Parathyroid adenoma (tissue), 2 donors: Measurements from ENCODE around the gene SYNJ1.
"Not testable (repeated sequence)": the region's sequence is repeated elsewhere in the genome, so short reads cannot be mapped to it uniquely, and the experiment has no call there.

Source experiments
- H2AFZ ChIP-seq: fragments of 300-600 bp; sonication (generic); one replicate; pipeline ENCODE4 v1.7.0; 2017; ENCODE audit warnings: antibody characterized with exemption, mild to moderate bottlenecking
- H3K27ac ChIP-seq: fragments of 300-600 bp; sonication (generic); one replicate; pipeline ENCODE4 v1.7.0; 2017
- H3K27me3 ChIP-seq: fragments of 300-600 bp; sonication (generic); one replicate; pipeline ENCODE4 v1.7.0; 2017; ENCODE audit warnings: low read length; ENCODE audit not compliant: control insufficient read depth, insufficient read depth
- H3K36me3 ChIP-seq: fragments of 300-600 bp; sonication (generic); one replicate; pipeline ENCODE4 v1.7.0; 2017; ENCODE audit warnings: low read length; ENCODE audit not compliant: control insufficient read depth, insufficient read depth
- H3K4me1 ChIP-seq: fragments of 300-600 bp; sonication (generic); one replicate; pipeline ENCODE4 v1.7.0; 2017; ENCODE audit warnings: control low read depth
- H3K4me2 ChIP-seq: fragments of 300-600 bp; sonication (generic); one replicate; pipeline ENCODE4 v1.7.0; 2017; ENCODE audit warnings: low read length
- H3K4me3 ChIP-seq: fragments of 300-600 bp; sonication (generic); one replicate; pipeline ENCODE4 v1.7.0; 2017; ENCODE audit warnings: low read depth, low read length
- H3K79me2 ChIP-seq: fragments of 300-600 bp; sonication (generic); one replicate; pipeline ENCODE4 v1.7.0; 2017; ENCODE audit warnings: control low read depth
- H3K9ac ChIP-seq: fragments of 300-600 bp; sonication (generic); one replicate; pipeline ENCODE4 v1.7.0; 2017; ENCODE audit warnings: mild to moderate bottlenecking
- H3K9me3 ChIP-seq: fragments of 300-600 bp; sonication (generic); one replicate; pipeline ENCODE4 v1.7.0; 2017; ENCODE audit warnings: low read length; ENCODE audit not compliant: control insufficient read depth
- CTCF ChIP-seq: fragments of 300-600 bp; sonication (generic); IDR thresholded peaks from one replicate; pipeline ENCODE4 v1.7.0; 2017; ENCODE audit warnings: antibody characterized with exemption, mild to moderate bottlenecking
- donor health status: primary hyperparathyroidism.

The SYNJ1 gene

GRCh38 chr21:32698286-32698685 lies 29.5 kb downstream of the SYNJ1 start:
- H3K4me1 ChIP-seq, result no peaks in the 10 kb centered on the region
- no peaks in the 10 kb centered on the region for H3K79me2 ChIP-seq
- H3K9me3 ChIP-seq, result no peaks in the 10 kb centered on the region
- H3K9ac ChIP-seq, result no peak overlapping the region
- H3K4me3 ChIP-seq, result no peak overlapping the region
- H3K36me3 ChIP-seq, result no peaks in the 10 kb centered on the region
- H2AFZ ChIP-seq, result no peak overlapping the region
- H3K4me2 ChIP-seq, result no peak overlapping the region
- TF ChIP-seq CTCF, result no peak
- no peaks in the 10 kb centered on the region for H3K27me3 ChIP-seq
- no peak overlapping the region for H3K27ac ChIP-seq

DNA sequence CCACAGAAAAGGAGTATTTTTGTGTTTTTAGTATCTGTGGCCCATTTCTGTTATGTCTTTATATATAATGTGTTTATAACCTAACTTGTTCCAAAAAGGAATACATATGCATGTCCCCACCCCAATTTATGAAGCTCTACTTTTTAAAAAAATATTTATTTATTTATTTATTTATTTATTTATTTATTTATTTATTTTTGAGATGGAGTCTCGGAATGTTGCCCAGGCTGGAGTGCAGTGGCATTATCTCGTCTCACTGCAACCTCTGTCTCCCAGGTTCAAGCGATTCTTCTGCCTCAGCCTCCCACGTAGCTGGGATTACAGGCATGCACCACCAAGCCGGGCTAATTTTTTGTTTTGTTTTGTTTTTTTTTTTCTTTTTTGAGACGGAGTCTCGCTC lies 32.3 kb downstream of the SYNJ1 start:
- H3K4me1 ChIP-seq, H3K9me3 ChIP-seq, H3K79me2 ChIP-seq, H3K27ac ChIP-seq, H3K4me2 ChIP-seq, H3K27me3 ChIP-seq, H3K4me3 ChIP-seq, H3K9ac ChIP-seq, H3K36me3 ChIP-seq, H2AFZ ChIP-seq: not testable (repeated sequence)

DNA sequence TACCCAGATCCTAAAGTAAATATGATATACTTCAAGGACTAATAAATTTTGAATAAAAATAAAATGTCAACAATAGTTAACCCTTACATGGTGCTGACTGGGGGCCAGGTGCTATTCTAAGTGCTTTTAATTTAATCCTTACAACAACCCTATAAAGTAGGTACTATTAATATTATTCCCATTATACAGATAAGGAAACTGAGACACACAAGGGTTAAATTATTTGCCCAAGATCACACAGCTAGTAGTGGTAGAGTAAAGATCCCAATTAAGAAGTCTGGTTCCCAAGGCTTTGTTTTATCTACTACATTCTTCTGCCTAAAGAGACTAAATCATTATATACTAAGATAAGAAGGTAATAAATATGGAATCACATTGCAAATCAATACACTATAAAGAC lies 34.2 kb downstream of the SYNJ1 start:
- Histone ChIP-seq H2AFZ (no peak overlapping the region), H3K27me3 (no peaks in the 10 kb centered on the region), H3K4me1 (no peaks in the 10 kb centered on the region), H3K4me3 (no peak overlapping the region), H3K9ac (no peak overlapping the region), H3K9me3 (no peaks in the 10 kb centered on the region), H3K36me3 (no peaks in the 10 kb centered on the region), H3K79me2 (no peaks in the 10 kb centered on the region), H3K4me2 (no peak overlapping the region), H3K27ac (no peak overlapping the region)
- no peak for TF ChIP-seq CTCF

GRCh38 chr21:32690085-32690484 lies 37.7 kb downstream of the SYNJ1 start:
- no peak overlapping the region for H3K4me3 ChIP-seq
- TF ChIP-seq CTCF, result no peak
- H3K9me3 ChIP-seq, result no peaks in the 10 kb centered on the region
- no peaks in the 10 kb centered on the region for H3K4me1 ChIP-seq
- no peak overlapping the region for H3K4me2 ChIP-seq
- H3K79me2 ChIP-seq, result no peaks in the 10 kb centered on the region
- H3K9ac ChIP-seq, result no peak overlapping the region
- no peak overlapping the region for H2AFZ ChIP-seq
- H3K27me3 ChIP-seq, result no peaks in the 10 kb centered on the region
- H3K36me3 ChIP-seq, result no peaks in the 10 kb centered on the region
- H3K27ac ChIP-seq, result no peak overlapping the region

DNA sequence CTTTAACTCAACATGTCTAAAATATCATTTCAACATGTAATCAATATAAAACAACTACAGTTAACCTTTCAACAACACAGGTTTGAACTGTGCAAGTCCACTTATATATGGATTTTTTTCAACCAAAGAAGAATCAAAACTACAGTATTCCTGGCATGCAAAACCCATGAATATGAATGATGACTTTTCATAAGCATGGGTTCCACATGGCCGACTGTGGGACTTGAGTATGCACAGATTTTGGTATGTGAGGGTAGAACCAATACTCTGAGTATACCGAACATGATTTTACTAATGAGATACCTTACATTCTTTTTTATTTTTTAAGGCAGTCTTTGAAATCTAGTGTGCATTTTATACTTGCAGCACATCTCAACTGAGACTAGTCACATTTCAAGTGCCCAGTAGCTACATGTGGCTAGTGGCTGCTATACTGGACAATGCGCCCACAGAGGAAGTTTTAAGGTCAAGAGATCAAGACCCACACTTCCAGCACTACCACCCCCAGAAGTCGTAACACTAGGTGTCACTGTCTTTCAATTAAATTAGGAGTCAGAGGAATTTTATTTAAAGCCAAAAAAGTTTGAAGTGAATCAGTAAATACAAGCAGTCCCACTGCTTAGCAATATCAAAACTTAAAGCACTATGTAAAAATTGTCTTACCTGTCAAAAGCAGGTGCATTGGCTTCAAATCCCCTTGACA lies 40.0 kb downstream of the SYNJ1 start:
- Histone ChIP-seq H3K27ac (no peak overlapping the region), H3K4me2 (no peak overlapping the region), H3K27me3 (no peaks in the 10 kb centered on the region), H3K4me1 (no peaks in the 10 kb centered on the region), H2AFZ (no peak overlapping the region), H3K9me3 (no peaks in the 10 kb centered on the region), H3K36me3 (no peaks in the 10 kb centered on the region), H3K9ac (no peak overlapping the region), H3K79me2 (no peaks in the 10 kb centered on the region), H3K4me3 (no peak overlapping the region)
- no peak for TF ChIP-seq CTCF
